ENCODE measurements around the gene MVK.

DNA sequence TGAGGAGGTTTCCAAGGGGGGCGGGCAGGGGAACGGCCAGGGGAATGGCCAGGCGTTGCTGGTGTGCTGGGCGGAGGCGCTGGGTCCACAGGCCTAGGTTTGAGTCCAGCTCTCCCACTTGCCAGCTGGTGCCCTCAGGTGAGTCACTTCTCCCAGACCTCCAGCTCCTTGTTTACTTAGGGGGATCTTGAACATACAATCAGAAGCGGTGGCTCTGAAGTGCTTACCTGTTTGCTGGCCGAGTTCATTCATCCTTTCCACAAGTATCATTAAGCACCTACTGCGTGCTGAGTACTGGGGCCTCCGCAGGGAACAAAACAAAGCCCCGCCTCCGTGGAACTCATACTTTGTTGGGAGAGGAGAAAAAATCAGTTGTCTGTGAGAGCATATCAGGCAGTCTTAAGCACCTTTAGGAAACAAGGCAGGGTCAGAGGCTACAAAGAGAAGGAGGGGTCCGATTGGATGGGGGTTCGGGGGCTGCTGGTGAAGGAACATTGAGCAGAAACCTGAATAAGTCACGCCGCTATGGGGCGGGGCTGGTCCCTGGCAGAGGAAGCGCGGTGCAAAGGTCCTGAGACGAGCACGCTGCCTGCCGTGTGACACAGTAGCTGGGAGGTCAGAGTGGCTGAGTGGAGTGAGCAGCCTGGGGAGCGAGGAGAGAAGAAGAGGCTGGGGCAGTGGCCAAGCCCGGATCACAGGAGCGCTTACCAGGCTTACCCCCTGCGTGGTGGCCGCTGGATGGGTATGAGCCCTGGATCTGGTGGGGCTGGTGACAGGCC, 15.1 kb downstream of the MVK start:
- TF ChIP-seq SMC3 (IDR thresholded peaks at IDR 0.05; ENCODE audit: low read depth, low read length) (no peak), EP300 (IDR thresholded peaks at IDR 0.05; ENCODE audit: borderline replicate concordance in 1 of 2, low read depth in 1 of 2, low read length in 1 of 2) (no peak), EZH2phosphoT487 (IDR thresholded peaks at IDR 0.05; ENCODE audit: borderline replicate concordance, low read depth) (no peak), TEAD4 (IDR thresholded peaks at IDR 0.05; ENCODE audit: borderline replicate concordance, insufficient read depth) (no peak)
- TF ChIP-seq, protein P1, sequence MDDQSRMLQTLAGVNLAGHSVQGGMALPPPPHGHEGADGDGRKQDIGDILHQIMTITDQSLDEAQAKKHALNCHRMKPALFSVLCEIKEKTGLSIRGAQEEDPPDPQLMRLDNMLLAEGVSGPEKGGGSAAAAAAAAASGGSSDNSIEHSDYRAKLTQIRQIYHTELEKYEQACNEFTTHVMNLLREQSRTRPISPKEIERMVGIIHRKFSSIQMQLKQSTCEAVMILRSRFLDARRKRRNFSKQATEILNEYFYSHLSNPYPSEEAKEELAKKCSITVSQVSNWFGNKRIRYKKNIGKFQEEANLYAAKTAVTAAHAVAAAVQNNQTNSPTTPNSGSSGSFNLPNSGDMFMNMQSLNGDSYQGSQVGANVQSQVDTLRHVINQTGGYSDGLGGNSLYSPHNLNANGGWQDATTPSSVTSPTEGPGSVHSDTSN (IDR thresholded peaks at IDR 0.05) = no peak
- TF ChIP-seq, protein P2, sequence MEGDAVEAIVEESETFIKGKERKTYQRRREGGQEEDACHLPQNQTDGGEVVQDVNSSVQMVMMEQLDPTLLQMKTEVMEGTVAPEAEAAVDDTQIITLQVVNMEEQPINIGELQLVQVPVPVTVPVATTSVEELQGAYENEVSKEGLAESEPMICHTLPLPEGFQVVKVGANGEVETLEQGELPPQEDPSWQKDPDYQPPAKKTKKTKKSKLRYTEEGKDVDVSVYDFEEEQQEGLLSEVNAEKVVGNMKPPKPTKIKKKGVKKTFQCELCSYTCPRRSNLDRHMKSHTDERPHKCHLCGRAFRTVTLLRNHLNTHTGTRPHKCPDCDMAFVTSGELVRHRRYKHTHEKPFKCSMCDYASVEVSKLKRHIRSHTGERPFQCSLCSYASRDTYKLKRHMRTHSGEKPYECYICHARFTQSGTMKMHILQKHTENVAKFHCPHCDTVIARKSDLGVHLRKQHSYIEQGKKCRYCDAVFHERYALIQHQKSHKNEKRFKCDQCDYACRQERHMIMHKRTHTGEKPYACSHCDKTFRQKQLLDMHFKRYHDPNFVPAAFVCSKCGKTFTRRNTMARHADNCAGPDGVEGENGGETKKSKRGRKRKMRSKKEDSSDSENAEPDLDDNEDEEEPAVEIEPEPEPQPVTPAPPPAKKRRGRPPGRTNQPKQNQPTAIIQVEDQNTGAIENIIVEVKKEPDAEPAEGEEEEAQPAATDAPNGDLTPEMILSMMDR (IDR thresholded peaks at IDR 0.05) = no peak
